ENCODE measurements around the gene IL23R. TPM values are rescaled to one million over a fixed set of nuclear protein-coding genes. Genes with fewer than 3 reads are reported as not detected.

Gene IL23R
- total RNA-seq, 4 donors from 2014 or later, result not detected

DNA sequence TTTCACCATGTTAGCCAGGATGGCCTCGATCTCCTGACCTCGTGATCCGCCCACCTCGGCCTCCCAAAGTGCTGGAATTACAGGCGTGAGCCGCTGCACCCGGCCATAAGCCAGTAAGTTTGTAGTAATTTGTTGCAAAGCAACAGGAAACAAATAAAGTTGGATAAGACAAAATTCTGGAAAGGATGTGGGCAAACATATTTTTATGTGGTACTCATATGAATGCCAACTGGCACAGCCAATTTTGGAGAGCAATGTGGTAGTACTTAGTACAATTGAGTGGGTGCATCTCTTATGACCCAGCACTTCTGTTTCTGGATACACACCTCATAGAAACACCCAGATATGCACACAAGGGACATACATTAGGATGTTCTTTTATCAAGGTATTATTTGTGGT lies 133.0 kb downstream of the IL23R start:
- Histone ChIP-seq H3K27me3 (no peaks in the 10 kb centered on the region), H3K27ac (no peak overlapping the region), H3K36me3 (no peaks in the 10 kb centered on the region), H3K9me3 (no peaks in the 10 kb centered on the region), H3K4me1 (no peaks in the 10 kb centered on the region), H3K4me3 (replicated peaks in 1 of 3) (no peak overlapping the region)
- no peak for DNase-seq
- intact Hi-C loops (cut with DNase I), result no loop called here
- no peak for TF ChIP-seq POLR2A (IDR thresholded peaks at IDR 0.05)
- TF ChIP-seq, protein P1, sequence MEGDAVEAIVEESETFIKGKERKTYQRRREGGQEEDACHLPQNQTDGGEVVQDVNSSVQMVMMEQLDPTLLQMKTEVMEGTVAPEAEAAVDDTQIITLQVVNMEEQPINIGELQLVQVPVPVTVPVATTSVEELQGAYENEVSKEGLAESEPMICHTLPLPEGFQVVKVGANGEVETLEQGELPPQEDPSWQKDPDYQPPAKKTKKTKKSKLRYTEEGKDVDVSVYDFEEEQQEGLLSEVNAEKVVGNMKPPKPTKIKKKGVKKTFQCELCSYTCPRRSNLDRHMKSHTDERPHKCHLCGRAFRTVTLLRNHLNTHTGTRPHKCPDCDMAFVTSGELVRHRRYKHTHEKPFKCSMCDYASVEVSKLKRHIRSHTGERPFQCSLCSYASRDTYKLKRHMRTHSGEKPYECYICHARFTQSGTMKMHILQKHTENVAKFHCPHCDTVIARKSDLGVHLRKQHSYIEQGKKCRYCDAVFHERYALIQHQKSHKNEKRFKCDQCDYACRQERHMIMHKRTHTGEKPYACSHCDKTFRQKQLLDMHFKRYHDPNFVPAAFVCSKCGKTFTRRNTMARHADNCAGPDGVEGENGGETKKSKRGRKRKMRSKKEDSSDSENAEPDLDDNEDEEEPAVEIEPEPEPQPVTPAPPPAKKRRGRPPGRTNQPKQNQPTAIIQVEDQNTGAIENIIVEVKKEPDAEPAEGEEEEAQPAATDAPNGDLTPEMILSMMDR (IDR thresholded peaks at IDR 0.05), result no peak
- WGBS, 2 donors, result 95 to 97% methylated on average over 7 of the region's 7 CpGs

DNA sequence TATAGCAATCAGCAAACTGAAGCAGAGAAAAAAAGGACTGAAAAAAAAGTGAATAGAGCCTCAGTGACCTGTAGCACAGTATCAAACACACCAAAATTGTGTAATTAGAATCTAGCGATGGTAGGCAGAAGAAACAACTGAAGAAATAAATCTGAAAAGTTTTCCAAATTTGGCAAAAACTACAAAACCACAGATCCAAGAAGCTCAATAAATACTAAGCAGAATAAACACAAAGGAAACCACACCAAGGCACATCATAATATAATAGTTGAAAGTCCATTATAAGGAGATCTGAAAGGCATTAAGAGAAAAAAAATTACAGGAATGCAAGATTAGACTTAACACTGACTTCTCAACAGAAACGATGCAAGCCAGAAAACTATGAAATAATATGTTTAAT lies 134.3 kb downstream of the IL23R start:
- Histone ChIP-seq H3K4me1 (no peaks in the 10 kb centered on the region), H3K27me3 (no peaks in the 10 kb centered on the region), H3K9me3 (no peaks in the 10 kb centered on the region), H3K27ac (no peak overlapping the region), H3K4me3 (replicated peaks in 1 of 3) (no peak overlapping the region), H3K36me3 (no peaks in the 10 kb centered on the region)
- WGBS, 2 donors, result 75% methylated on average over 2 of the region's 2 CpGs
- DNase-seq, result no peak
- intact Hi-C loops (cut with DNase I), result no loop called here
- TF ChIP-seq, protein P1 (IDR thresholded peaks at IDR 0.05), result no peak
- no peak for TF ChIP-seq POLR2A (IDR thresholded peaks at IDR 0.05)

DNA sequence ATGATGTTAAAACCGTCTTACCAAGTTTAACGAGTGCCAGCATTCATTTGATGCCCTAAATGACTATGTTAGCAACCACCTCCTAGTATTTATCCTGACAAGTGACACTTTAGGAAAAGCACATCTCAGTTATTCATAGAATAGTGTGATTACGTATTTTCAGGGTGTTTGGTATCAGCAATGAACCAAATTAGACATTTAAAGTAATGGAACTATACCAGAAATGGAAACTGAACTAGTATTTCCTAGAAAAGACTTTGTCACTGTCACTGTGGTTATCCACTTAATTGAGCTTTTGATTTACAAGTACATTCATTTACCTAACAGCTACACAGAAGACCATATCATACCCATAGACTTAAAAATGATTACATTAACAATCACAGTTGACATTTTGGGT lies 137.8 kb downstream of the IL23R start:
- Histone ChIP-seq H3K4me3 (replicated peaks in 1 of 3) (no peak overlapping the region), H3K9me3 (no peaks in the 10 kb centered on the region), H3K27ac (no peak overlapping the region), H3K4me1 (peaks cover 0 to 6% of the 10 kb centered on the region in 2 donors), H3K36me3 (no peaks in the 10 kb centered on the region), H3K27me3 (no peaks in the 10 kb centered on the region)
- 85 to 92% methylated on average over 3 of the region's 3 CpGs for WGBS, 2 donors
- intact Hi-C loops (cut with DNase I), result no loop called here
- no peak for TF ChIP-seq POLR2A (IDR thresholded peaks at IDR 0.05)
- TF ChIP-seq, protein P1 (IDR thresholded peaks at IDR 0.05), result no peak
- no peak for DNase-seq

DNA sequence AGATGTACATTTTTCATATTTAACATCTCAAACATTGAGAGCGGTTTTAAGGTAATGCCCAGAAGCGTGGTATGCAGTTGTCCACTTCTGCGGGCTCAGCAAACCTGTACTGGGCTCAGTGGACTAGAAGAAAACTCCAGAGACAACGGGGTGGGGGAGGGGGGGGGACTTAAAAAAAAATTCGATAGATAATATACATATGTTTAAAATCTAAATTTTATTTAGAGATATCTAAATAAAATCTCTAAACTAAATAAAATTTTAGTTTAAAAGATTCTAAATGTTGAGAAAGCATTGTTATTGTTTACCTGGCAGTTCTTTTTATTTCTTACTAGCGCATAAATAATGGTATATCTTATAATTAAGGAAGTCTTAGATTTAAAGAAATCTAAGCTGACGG lies 140.3 kb downstream of the IL23R start:
- no peaks in the 10 kb centered on the region for H3K27me3 ChIP-seq
- H3K36me3 ChIP-seq, result no peaks in the 10 kb centered on the region
- no peak for DNase-seq
- TF ChIP-seq, protein P1 (IDR thresholded peaks at IDR 0.05), result no peak
- no peak for TF ChIP-seq POLR2A (IDR thresholded peaks at IDR 0.05)
- 90% methylated on average over 7 of the region's 7 CpGs for WGBS, 2 donors
- intact Hi-C loops (cut with DNase I), result no loop called here
- peaks cover 0 to 6% of the 10 kb centered on the region in 2 donors for H3K4me1 ChIP-seq
- no peak overlapping the region for H3K27ac ChIP-seq
- no peak overlapping the region for H3K4me3 ChIP-seq (replicated peaks in 1 of 3)
- no peaks in the 10 kb centered on the region for H3K9me3 ChIP-seq

DNA sequence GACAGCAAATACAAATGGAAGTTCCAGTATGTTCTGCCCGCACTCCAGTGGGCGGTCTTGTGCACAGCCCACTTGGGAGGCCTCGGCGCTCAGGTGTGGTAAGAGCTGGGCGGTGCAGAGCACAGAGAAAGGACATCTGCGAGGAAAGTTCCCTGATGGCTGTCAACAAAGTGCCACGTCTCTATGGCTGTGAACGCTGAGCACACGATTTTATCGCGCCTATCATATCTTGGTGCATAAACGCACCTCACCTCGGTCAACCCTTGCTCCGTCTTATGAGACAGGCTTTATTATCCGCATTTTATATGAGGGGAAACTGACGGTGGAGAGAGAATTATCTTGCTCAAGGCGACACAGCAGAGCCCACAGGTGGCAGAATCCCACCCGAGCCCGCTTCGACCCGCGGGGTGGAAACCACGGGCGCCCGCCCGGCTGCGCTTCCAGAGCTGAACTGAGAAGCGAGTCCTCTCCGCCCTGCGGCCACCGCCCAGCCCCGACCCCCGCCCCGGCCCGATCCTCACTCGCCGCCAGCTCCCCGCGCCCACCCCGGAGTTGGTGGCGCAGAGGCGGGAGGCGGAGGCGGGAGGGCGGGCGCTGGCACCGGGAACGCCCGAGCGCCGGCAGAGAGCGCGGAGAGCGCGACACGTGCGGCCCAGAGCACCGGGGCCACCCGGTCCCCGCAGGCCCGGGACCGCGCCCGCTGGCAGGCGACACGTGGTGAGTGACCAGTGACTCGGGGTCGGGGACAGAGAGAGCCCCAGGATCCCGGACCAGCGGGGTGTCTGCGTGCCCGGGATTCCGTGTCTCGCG lies 141.2 kb downstream of the IL23R start, which contains the start of gene IL12RB2:
TSS of gene IL12RB2 (plus strand) at position 623 of the 810 bp plus-strand sequence. CDS start 12,496 bp downstream, outside the sequence.
- H3K36me3 ChIP-seq, result no peaks in the 10 kb centered on the region
- 5% methylated on average over 27 to 35 of the region's 75 CpGs for WGBS, 2 donors
- TF ChIP-seq, protein P1 (IDR thresholded peaks at IDR 0.05), result no peak
- peak in 1 of 2 donors; percentile 20 for TF ChIP-seq POLR2A (IDR thresholded peaks at IDR 0.05)
- no peaks in the 10 kb centered on the region for H3K9me3 ChIP-seq
- DNase-seq, result peak; percentile 68
- H3K4me1 ChIP-seq, result peaks cover 0 to 6% of the 10 kb centered on the region in 2 donors
- intact Hi-C loops (cut with DNase I), result no loop called here
- no peaks in the 10 kb centered on the region for H3K27me3 ChIP-seq
- H3K27ac ChIP-seq, result no peak within 1 kb of the TSS
- H3K4me3 ChIP-seq (replicated peaks in 1 of 3), result peak within 1 kb of the TSS in 2 of 3 donors; percentile 13 to 17
